Islet precursor cell (in vitro differentiated cells): ENCODE data around the gene HLCS.

Source experiments
- DNase-seq: peaks from one replicate; pipeline ENCODE4 v3.0.0-alpha.2; 2018

The HLCS gene

DNA sequence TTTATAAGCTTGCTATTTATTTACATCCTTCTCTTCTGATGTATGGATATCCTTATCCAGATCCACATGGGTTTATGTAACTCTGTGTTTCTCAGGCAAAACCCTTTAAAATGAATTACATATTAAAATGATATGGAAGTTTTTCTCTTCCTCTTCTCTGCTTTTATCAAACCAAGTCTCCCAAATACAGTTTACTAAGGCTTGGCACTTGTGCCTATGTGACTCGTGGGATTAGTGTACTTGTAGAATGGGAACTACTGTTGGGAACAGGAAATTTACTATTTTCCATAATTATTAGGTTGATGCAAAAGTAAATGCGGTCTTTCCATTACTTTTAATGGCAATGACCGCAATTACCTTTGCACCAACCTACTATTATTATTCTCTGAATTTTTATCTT, 252.7 kb downstream of the HLCS start:
- DNase-seq, result no peak

DNA sequence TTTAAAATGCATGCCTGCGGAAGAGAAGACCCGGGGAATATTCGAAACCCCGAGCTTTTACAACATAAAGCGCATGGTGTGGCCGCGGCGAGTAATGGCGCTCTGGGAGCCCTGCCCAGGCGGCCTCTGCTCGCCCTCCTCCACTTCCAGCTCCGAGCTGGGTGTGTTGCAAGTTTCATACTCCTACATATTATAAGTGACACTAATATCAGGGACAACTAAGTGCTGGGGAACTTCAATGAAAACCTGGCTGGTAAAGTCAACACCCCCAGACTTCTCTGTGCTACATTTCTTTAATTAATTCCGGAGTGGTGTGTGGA, 255.8 kb downstream of the HLCS start:
- DNase-seq, result peak; percentile 51

DNA sequence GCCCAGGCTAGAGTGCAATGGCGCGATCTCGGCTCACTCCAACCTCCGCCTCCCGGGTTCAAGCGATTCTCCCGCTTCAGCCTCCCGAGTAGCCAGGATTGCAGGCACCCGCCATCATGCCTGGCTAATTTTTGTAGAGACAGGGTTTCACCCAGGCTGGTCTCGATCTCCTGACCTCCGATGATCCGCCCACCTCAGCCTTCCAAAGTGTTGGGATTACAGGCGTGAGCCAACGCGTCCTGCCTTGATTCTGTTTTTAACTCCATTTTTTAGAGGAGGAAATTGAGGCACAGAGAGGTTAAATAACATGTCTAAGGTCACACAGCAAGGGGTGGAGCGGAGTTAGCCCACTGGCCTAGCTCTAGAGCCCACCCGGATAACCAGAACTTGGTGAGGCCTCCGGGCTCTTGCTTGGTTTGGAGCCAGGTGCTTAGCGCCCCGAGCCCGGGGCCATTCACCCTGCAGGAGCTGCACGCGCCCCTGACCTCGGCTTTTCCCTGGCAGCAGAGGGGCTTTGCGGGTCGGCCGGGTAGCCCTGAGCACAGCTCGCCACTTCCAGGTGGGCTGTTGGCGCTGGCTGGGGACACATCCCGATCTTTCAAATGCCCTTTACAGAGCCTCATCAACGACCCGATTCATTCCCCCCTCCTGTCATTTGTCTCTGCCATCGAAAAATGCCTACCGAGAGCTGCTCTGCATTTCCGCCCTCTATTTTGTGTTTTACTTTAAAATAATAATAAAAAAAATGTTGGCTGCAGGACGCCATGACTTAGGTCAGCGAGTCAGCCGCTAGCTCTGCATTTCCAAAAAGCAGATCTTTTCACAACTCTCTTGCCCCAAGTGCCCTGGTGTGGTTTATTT, 256.4 kb downstream of the HLCS start:
- DNase-seq, result peak; percentile 54

DNA sequence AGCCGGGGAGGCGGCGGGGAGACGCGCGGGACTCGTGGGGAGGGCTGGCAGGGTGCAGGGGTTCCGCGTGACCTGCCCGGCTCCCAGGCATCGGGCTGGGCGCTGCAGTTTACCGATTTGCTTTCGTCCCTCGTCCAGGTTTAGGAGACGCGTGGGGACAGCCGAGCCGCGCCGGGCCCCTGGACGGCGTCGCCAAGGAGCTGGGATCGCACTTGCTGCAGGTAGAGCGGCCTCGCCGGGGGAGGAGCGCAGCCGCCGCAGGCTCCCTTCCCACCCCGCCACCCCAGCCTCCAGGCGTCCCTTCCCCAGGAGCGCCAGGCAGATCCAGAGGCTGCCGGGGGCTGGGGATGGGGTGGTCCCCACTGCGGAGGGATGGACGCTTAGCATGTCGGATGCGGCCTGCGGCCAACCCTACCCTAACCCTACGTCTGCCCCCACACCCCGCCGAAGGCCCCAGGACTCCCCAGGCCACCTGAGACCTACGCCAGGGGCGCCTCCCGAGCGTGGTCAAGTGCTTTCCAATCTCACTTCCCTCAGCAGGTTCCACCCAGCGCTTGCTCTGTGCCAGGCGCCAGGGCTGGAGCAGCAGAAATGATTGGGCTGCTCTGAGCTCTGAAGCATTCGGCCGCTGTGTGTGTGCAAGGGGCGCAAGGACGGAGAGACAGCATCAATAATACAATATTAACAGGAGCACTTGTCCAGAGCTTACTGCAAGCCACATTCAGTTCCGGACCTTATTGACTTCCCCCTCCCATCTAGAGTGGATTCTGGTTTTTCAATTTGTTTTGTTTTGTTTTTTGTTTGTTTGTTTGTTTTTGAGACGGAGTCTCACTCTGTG, 257.2 kb downstream of the HLCS start:
- DNase-seq, result peak; percentile 56

DNA sequence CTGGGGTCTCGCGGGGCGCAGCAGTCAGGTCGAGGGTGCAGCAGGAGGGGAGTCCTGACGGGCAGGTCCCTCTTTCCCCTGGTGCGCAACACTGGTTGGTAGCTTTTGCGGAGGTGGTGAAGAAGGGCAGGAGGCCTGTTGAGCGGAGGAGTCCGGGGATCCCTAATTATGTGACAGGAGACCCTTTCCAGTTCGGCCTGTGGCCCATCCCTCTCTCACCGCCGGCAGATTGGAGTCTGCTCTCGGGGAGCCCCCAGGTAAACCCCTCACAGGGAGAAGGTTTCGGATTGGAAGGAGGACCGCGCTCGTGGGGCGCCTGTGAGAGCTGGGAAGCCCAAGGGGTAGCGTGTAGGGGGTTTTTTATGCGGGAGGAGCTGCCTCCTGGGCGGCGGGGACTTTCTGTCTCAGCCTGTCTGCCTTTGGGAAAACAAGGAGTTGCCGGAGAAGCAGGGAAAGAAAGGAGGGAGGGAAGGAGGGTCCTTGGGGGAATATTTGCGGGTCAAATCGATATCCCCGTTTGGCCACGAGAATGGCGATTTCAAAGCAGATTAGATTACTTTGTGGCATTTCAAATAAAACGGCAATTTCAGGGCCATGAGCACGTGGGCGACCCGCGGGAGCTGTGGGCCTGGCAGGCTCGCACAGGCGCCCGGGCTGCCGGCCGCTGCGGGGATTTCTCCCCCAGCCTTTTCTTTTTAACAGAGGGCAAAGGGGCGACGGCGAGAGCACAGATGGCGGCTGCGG, 258.0 kb downstream of the HLCS start:
- DNase-seq, result no peak

DNA sequence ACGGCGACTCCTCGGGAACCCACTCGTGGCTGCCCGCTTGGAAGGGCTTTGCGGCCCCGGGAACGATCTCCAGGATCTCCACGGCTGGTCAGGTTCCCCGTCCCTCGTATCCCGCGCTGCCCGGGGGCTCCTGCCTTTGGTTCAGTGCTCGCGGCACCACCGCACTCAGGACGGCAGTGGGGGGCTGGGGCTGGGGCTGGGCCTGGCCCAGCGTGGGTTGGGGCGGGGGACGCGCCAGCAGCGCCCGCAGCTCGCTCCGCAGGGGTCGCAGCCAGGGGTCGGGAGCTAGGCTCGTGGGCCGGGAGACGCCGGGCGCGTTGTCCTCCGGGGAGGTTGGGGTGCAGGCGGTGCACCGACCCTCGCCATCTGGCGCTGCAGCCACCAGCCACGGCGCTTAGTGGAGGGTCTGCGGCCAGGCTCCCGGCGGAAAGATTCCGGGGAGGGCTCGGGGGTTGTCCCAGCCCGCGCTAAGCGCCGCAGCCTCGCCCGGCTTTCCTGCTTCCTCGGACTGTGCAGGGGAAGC, 258.6 kb downstream of the HLCS start:
- peak; percentile 48 for DNase-seq

DNA sequence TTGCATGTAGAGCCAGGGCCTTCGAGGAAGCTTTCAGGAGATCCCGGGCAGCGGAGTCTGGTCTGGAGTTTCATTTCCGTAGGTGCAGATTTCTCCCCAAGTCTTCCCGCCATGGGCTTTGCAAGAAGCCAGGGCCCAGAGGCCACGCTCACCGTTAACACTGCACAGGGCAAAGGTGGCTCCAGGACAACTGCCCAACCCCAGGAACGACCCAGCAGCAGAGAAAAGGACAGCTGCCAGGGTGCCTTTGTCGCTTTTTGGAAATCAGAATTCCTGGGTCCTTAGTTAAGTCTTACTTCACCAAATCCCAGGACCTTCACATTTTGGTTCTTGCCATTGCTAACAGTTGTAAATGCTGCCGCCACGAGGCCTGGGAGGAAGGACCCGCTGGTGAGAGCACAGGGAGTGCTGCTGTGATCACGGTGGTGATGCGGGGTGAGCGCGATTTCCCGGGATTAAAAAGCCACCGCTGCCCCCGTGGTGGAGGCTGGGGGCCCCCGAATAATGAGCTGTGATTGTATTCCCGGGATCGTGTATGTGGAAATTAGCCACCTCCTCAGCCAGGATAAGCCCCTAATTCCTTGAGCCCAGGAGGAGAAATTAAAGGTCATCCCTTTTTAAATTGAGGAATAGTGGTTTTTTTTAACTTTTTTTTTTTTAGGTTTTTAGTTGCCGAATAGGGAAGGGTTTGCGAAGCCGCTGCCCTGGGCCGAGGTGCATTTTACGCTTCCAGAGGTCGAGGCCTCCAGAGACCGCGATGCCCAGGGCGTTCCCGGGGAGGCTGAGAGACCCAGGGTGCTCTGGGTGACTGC, 259.3 kb downstream of the HLCS start:
- peak; percentile 64 for DNase-seq

DNA sequence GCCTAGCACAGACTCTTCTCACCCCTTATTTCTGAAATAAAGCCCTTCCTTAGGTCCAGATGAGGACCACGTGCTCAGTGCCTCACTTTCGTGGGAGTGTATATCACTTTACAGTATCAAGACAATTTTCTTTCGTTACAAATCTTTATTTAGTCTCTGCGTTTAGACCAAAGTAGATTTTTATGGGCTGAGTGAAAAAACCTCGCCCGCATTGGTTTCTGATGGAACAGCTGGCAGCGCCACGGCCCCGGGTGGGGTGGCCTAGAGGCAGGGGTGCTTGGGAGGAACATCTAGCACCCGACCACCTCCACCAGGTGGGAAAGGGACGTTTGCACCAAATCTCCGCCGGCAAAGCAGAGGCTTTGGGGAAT, 260.0 kb downstream of the HLCS start:
- peak; percentile 30 for DNase-seq

DNA sequence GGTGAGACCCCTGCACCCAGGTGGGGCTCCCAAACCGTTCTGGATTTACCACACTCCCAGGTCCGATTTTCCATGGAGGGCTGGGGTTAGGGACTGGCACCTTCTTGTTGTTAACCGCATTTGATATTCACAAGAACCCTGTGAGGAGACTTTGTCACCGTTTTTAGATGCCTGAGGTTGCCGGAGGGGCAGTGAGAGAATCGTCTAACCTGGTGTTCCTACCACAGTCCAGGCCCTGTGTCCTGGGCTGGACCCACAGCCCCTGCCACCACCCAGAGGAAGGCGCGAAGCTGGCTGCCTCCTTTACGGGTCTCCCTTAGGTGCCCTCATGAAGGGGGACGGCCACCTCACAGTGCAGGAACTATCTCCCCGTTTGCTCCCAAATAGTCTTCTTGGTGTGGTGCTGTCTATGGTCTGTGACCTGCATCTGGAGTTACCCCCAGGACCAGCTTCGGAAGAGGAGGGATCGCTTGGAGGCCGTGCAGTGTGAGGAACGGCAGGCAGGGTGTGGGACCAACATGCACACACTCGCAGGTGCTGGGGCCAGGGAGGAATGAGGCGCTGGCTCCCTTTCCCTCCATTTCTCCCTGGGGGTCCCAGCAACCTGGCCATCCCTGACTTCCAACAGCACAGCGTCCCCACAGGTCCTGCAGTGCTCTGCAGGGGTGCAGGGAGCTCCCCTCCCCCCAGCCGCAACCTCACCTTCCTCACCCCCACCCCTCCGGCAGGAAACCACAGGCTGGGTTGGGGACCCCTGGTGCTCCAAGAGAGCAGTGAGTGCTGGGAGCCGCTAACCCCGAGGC, 260.6 kb downstream of the HLCS start:
- peak; percentile 52 for DNase-seq

DNA sequence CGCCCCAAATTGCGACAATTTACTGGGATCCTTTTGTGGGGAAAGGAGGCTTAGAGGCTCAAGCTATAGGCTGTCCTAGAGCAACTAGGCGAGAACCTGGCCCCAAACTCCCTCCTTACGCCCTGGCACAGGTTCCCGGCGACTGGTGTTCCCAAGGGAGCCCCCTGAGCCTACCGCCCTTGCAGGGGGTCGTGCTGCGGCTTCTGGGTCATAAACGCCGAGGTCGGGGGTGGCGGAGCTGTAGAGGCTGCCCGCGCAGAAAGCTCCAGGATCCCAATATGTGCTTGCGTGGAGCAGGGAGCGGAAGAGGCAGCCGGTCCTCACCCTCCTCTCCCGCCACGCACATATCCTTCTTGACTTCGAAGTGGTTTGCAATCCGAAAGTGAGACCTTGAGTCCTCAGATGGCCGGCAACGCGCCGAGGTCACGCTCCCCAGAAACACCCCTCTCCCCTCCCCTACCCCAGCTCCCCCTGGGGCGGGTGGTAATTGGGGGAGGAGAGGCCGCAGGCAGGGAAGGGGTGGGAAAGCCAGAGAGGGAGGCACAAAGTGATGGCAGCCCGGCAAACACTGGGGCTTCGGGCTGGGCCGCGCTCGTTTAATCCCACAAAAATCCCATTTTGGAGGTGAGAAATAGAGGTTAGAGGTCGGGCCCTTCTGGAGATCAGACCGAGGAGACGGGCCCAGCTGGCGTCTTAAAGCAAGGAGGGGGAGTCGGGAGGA, 261.4 kb downstream of the HLCS start:
- peak; percentile 49 for DNase-seq

DNA sequence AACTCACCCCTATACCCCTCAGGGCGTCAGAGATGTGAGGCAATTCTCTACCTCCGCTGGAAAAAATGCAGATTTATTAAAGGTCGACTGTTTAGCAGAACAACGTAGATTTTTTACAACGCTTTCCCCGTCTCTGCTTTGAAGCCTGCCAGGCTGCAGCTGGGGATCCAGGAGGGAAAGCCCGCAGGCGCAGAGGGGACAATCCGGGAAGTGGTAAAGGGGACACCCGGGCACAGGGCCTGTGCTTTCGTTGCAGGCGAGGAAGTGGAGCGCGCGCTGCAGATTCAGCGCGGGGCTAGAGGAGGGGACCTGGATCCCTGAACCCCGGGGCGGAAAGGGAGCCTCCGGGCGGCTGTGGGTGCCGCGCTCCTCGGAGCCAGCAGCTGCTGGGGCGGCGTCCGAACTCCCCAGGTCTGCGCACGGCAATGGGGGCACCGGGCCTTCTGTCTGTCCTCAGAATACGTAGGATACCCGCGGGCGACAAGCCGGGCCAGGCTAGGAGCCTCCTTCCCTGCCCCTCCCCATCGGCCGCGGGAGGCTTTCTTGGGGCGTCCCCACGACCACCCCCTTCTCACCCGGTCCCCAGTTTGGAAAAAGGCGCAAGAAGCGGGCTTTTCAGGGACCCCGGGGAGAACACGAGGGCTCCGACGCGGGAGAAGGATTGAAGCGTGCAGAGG, 262.1 kb downstream of the HLCS start:
- no peak for DNase-seq

DNA sequence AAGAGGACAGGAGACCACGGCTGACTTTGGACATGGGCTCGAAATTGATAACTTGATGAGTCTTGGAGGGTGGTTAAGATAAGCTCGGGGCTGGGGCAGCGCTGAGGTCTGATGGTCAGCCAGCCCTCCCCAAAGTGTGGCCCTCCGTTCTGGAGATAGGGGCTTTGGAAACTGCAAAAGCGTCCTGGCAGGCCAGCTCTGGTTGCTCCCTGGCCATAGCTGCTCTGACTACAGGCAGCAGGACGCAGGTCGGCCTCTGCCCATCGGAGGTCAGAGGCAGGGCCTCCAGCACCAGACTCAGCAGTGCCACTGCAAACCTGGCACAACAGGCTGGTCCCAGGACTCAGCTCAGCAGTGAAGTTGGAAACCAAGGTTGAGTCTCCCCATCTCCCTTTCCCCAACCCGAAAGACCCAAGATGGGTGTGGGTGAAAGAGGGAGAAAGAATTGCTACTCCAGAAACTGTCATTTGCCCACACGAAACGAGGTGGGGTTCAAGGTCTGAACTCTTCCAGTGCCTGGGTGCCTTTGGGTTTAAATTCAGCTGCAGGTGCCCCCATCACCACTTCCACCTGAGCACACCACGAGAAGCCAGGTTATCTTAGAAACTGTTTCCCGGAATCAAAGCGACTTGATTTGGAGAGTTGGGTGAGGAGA, 262.7 kb downstream of the HLCS start:
- DNase-seq, result no peak

DNA sequence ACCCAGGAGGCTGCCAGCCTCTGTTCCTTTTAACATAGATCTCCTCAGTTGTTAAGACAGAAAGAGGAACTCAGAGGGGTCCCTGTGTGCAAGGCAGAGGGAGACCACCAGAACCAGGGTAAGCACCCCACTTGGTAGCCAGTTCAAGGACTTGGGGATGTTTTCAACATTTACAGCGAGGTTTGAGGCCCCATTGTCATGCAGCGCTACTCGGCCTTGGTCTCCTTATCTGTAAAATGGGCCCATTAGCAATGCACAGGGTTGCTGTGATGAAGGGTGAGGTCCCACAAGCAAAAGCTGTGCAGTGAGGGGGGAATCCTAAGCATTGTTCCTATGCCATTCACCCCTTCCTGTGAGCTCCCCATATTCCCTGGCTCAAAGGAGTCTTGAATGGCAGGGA, 263.3 kb downstream of the HLCS start:
- no peak for DNase-seq

DNA sequence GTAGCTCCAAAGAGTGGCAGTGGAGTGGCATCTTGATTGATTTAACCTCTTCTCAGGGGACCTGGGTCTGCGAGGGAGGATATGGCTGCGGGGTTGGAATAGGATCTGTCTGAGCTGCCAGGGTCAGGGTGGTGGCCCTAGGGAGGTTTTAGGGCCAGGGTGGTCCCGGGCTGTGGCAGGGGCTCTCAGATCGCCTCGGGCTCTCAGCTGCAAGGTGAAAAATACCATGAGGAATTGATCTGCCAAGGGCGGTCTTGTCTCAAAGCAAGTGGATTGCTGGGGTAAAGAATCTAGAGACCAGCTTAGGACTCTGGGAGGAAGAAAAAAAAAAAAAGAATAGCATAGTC, 263.9 kb downstream of the HLCS start:
- DNase-seq, result no peak

DNA sequence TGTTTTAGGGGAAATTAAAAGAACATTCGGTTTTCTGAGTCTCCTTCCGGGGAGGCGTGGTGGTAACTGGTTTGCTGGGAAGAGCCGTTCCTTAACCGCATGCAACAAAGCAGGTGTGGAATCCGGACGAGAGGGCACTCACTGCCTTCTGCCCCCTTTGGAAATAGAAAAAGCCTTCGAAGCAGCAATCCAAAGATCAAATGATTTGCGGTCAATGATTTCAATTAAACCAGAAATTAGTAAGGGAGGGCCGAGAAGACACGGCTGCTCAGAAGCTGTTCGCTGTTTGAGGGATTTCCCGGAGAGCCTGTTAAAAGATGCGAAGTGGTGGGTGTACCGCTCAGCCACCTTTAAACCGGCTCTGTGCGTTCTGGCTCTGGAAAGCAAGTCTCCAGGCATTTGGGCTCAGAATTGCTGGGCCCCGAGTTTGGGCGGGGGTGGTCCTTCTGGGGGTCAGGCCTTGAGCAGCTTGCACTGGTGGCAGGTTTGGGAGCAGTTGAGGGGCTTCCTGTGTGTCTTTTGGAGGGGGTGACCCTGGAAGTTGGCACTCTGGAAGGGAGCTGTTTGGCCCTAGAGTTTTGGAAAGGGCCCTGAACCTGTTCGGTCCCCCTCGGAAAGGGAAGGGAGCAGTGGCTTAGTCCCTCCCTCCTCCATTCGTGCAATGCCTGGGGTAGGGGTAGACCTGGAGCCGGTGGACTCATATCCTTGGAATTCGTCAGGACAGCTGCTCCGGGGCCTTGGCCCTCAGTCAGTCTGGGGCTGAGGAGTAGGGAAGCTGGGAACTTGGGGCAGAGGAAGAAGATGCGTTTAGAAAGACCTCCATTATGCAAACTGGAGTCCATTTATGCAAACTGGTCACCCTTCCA, 264.5 kb downstream of the HLCS start:
- DNase-seq, result peak; percentile 84

DNA sequence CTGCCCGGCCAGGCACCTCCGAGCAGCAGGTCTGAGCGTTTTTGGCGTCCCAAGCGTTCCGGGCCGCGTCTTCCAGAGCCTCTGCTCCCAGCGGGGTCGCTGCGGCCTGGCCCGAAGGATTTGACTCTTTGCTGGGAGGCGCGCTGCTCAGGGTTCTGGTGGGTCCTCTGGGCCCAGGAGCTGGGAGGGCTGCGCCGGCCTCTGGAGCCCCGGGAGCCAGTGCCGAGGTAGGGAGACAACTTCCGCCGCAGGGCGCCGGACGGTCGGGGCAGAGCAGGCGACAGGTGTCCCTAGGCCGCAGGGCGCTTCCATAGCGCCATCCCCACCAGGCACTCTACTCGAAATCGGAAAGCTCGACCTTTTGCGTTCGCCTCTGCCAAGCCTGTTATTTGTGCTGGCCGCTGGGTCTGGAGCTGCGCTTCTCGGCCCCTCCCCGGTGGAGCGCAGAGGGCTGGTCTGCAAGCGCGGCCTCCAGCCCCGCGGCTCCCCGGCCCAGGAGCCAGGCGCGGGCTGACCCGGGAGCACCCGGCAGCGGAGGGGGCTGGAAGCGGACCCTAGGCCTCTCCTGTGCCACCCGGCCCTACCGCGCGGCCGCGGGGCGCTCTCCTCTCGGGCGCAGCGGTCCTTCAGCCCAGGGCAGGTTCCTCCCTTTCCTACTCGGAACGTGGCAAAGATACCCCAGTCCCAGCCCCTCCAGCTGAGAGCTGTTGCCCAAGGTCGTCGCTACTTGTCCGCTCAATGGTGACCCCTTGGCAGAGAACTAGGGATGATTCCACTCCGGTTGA, 265.3 kb downstream of the HLCS start:
- DNase-seq, result no peak
